CD14-positive monocyte (primary cell): ENCODE measurements around the gene DUS2. TPM values are rescaled to one million over a fixed set of nuclear protein-coding genes. Genes with fewer than 3 reads are reported as not detected.

ENCODE experiments used
- DNase-seq, 3 donors: peaks; one replicate each; pipeline ENCODE4 v3.0.0-alpha.2; 2011 to 2022
- H2AFZ ChIP-seq: 2 replicates; pipeline ENCODE4 v1.6.0; 2012; ENCODE audit warnings: mild to moderate bottlenecking, low read depth, low read length, inconsistent platforms; ENCODE audit not compliant: insufficient read depth, poor library complexity, severe bottlenecking
- H3K27ac ChIP-seq, 2 donors: 1 replicate in 1 of 2; 2 replicates in 1 of 2; pipeline ENCODE4 v1.5.1; 2012 to 2013; ENCODE audit warnings: low read length in 2 of 2, control low read depth in 1 of 2, inconsistent platforms in 1 of 2, low read depth in 1 of 2, mild to moderate bottlenecking in 1 of 2
- H3K27me3 ChIP-seq, 2 donors: one replicate each; pipeline versions ENCODE4 v1.6.0 to v1.6.1; 2011 to 2013; ENCODE audit warnings: low read length in 2 of 2; ENCODE audit not compliant: control insufficient read depth in 2 of 2, insufficient read depth in 2 of 2
- H3K36me3 ChIP-seq, 2 donors: replicated peaks in 1 of 2; 1 replicate in 1 of 2; 2 replicates in 1 of 2; pipeline versions ENCODE4 v1.5.1 to v1.6.1; 2012 to 2013; ENCODE audit warnings: low read length in 2 of 2, control low read depth in 1 of 2, inconsistent platforms in 1 of 2, mild to moderate bottlenecking in 1 of 2; ENCODE audit not compliant: insufficient read depth in 2 of 2, control insufficient read depth in 1 of 2
- H3K4me1 ChIP-seq, 2 donors: 1 replicate in 1 of 2; 2 replicates in 1 of 2; pipeline versions ENCODE4 v1.5.1 to v1.6.1; 2012 to 2013; ENCODE audit warnings: low read length in 2 of 2, control low read depth in 1 of 2, inconsistent platforms in 1 of 2, mild to moderate bottlenecking in 1 of 2, moderate library complexity in 1 of 2; ENCODE audit not compliant: insufficient read depth in 2 of 2, control insufficient read depth in 1 of 2
- H3K4me2 ChIP-seq: replicated peaks from 2 replicates; pipeline ENCODE3; 2012; ENCODE audit warnings: low read length, moderate library complexity, mild to moderate bottlenecking; ENCODE audit not compliant: poor library complexity, severe bottlenecking; ENCODE audit errors: extremely low read depth
- H3K4me3 ChIP-seq, 3 experiments: fragments of 200-600 bp in 1 of 3; sonication (generic) in 1 of 3; replicated peaks in 1 of 3; 1 replicate in 2 of 3; 2 replicates in 1 of 3; pipeline ENCODE4 v1.5.1; 2011 to 2013; ENCODE audit warnings: low read length in 3 of 3, mild to moderate bottlenecking in 3 of 3, control low read depth in 2 of 3, low read depth in 2 of 3, inconsistent platforms in 1 of 3, moderate library complexity in 1 of 3
- H3K79me2 ChIP-seq: 2 replicates; pipeline ENCODE4 v1.6.0; 2012; ENCODE audit warnings: mild to moderate bottlenecking, control low read depth, inconsistent platforms, low read length, moderate library complexity; ENCODE audit not compliant: insufficient read depth
- H3K9ac ChIP-seq: 2 replicates; pipeline ENCODE4 v1.6.0; 2017; ENCODE audit warnings: low read length, mild to moderate bottlenecking; ENCODE audit not compliant: insufficient read depth, poor library complexity, severe bottlenecking
- H3K9me3 ChIP-seq, 2 donors: replicated peaks in 1 of 2; 1 replicate in 1 of 2; 2 replicates in 1 of 2; pipeline versions ENCODE4 v1.5.1 to v1.6.1; 2012 to 2013; ENCODE audit warnings: low read length in 2 of 2, control low read depth in 1 of 2; ENCODE audit not compliant: control insufficient read depth in 1 of 2, insufficient read depth in 1 of 2
- H4K20me1 ChIP-seq: 2 replicates; pipeline ENCODE4 v1.6.0; 2012; ENCODE audit warnings: mild to moderate bottlenecking, low read length, control low read depth, moderate library complexity; ENCODE audit not compliant: insufficient read depth
- H3K27ac Mint-ChIP-seq, 7 donors: one replicate each; pipeline ENCODE4 v1.8.0; 2020; ENCODE audit warnings: mild to moderate bottlenecking in 7 of 7, mixed read lengths in 7 of 7, moderate library complexity in 6 of 7, inconsistent platforms in 2 of 7
- H3K27me3 Mint-ChIP-seq, 3 donors: one replicate each; pipeline ENCODE4 v1.8.0; 2021 to 2022; ENCODE audit warnings: low read depth in 3 of 3, mild to moderate bottlenecking in 3 of 3, mixed read lengths in 3 of 3, moderate library complexity in 3 of 3, inconsistent platforms in 1 of 3
- H3K36me3 Mint-ChIP-seq, 2 donors: one replicate each; pipeline ENCODE4 v1.8.0; 2020; ENCODE audit warnings: mixed read lengths in 2 of 2, inconsistent platforms in 1 of 2, mild to moderate bottlenecking in 1 of 2
- H3K4me1 Mint-ChIP-seq: one replicate; pipeline ENCODE4 v1.8.0; 2020; ENCODE audit warnings: mild to moderate bottlenecking, mixed read lengths
- H3K4me3 Mint-ChIP-seq, 2 donors: one replicate each; pipeline ENCODE4 v1.8.0; 2020; ENCODE audit warnings: mild to moderate bottlenecking in 2 of 2, mixed read lengths in 2 of 2, moderate library complexity in 1 of 2
- H3K9me3 Mint-ChIP-seq, 7 donors: one replicate each; pipeline ENCODE4 v1.8.0; 2020 to 2022; ENCODE audit warnings: mixed read lengths in 7 of 7, mild to moderate bottlenecking in 6 of 7, moderate library complexity in 6 of 7, inconsistent platforms in 2 of 7
- CTCF ChIP-seq: fragments of 200-600 bp; IDR thresholded peaks from one replicate; pipeline ENCODE4 v1.8.0; 2022; ENCODE audit warnings: antibody characterized with exemption, mild to moderate bottlenecking
- WGBS: methylation state at CpG from one replicate; pipeline ENCODE4 v1.1.5; 2013; ENCODE audit warnings: missing lambda C conversion rate; ENCODE audit not compliant: insufficient coverage; 5-methylcytosine and 5-hydroxymethylcytosine counted together
- intact Hi-C, 2 donors: fragments of 100-400 bp; cut with micrococcal nuclease; formaldehyde crosslinking; loops; one replicate each; pipeline versions ENCODE4 v1.15.0 to v1.15.1; 2023
- polyA plus RNA-seq, 3 donors: library from polyadenylated mRNA; depleted of rRNA in 1 of 3; unstranded in 2 of 3; stranded (reverse) in 1 of 3; fragments of 300-500 nt in 2 of 3; fragments of >200 nt in 1 of 3; fragmentation: Illumina TruSeq in 2 of 3; gene quantifications; 1 replicate in 2 of 3; 2 replicates in 1 of 3; pipeline ENCODE4 v1.2.3, GENCODE V29; 2012 to 2021

DUS2 gene
- polyA plus RNA-seq, 3 donors = 18.4 to 40.7 (median 33.2) TPM

GRCh38 chr16:68062910-68063393, 39.9 kb downstream of the DUS2 start:
- Mint-ChIP-seq H3K4me1 (peaks cover 64% of the 10 kb centered on the region), H3K9me3 (no peaks in the 10 kb centered on the region), H3K36me3 (peaks cover 50 to 75% of the 10 kb centered on the region in 2 donors), H3K4me3 (no peak overlapping the region), H3K27ac (peak overlapping the region in 2 of 7 donors; percentile 63 to 68), H3K27me3 (peaks cover 0 to 4% (median 0%) of the 10 kb centered on the region in 3 donors)
- H3K27ac ChIP-seq = peak overlapping the region; percentile 14 to 90
- no peak overlapping the region for H2AFZ ChIP-seq
- no peak overlapping the region for H3K4me2 ChIP-seq
- no peak for DNase-seq
- WGBS = no CpG with 5 or more reads among the region's 4 CpGs
- no peak for TF ChIP-seq CTCF
- H3K27me3 ChIP-seq = no peaks in the 10 kb centered on the region
- H4K20me1 ChIP-seq = no peaks in the 10 kb centered on the region
- peaks cover 21 to 71% of the 10 kb centered on the region in 2 donors for H3K36me3 ChIP-seq
- no peaks in the 10 kb centered on the region for H3K9me3 ChIP-seq
- no peak overlapping the region for H3K4me3 ChIP-seq
- no peaks in the 10 kb centered on the region for H3K79me2 ChIP-seq
- H3K9ac ChIP-seq = no peak overlapping the region
- H3K4me1 ChIP-seq = peaks cover 55 to 56% of the 10 kb centered on the region in 2 donors
- intact Hi-C loops = loop anchor here in 1 of 2 donors (5.0 to 10.0 kb wide), 2 partner anchors 181 to 238 kb away; partner anchors contain the start of gene NRN1L

- Histone ChIP-seq H3K9ac (peak overlapping the region; percentile 43), H3K4me1 (peaks cover 58 to 59% of the 10 kb centered on the region in 2 donors), H3K27ac (peak overlapping the region; percentile 77 to 90), H3K36me3 (peaks cover 30 to 70% of the 10 kb centered on the region in 2 donors), H3K4me2 (peak overlapping the region; percentile 55), H3K27me3 (no peaks in the 10 kb centered on the region), H3K9me3 (no peaks in the 10 kb centered on the region), H4K20me1 (no peaks in the 10 kb centered on the region), H2AFZ (peak overlapping the region; percentile 75), H3K4me3 (peak overlapping the region in 1 of 3 experiments; percentile 48), H3K79me2 (no peaks in the 10 kb centered on the region)
- DNase-seq = peak; percentile 59 to 72 (median 65)
- peaks cover 44 to 75% of the 10 kb centered on the region in 2 donors for H3K36me3 Mint-ChIP-seq
- TF ChIP-seq CTCF = peak; percentile 93
- H3K4me3 Mint-ChIP-seq = no peak overlapping the region
- peak overlapping the region; percentile 52 to 96 (median 89) for H3K27ac Mint-ChIP-seq
- peaks cover 0 to 4% (median 0%) of the 10 kb centered on the region in 3 donors for H3K27me3 Mint-ChIP-seq
- WGBS = 0% methylated on average over 1 of the region's 2 CpGs
- intact Hi-C loops = loop anchor here (1.0 to 10.0 kb wide), 4 partner anchors 182 to 249 kb away; partner anchors contain the start of gene NRN1L (in 1 of the 2)
- H3K9me3 Mint-ChIP-seq = no peaks in the 10 kb centered on the region
- peaks cover 60% of the 10 kb centered on the region for H3K4me1 Mint-ChIP-seq
These were observed 41.8 kb downstream of the DUS2 start for GRCh38 chr16:68064791-68065365.
